Raji (cell line): ENCODE data around the gene TTLL7.

Experiments used
- POLR2A ChIP-seq: IDR thresholded peaks from 2 replicates; pipeline ENCODE4 v1.6.1; 2011; ENCODE audit warnings: low read depth, low read length, control low read depth; ENCODE audit not compliant: insufficient read depth

The TTLL7 gene, protein sequence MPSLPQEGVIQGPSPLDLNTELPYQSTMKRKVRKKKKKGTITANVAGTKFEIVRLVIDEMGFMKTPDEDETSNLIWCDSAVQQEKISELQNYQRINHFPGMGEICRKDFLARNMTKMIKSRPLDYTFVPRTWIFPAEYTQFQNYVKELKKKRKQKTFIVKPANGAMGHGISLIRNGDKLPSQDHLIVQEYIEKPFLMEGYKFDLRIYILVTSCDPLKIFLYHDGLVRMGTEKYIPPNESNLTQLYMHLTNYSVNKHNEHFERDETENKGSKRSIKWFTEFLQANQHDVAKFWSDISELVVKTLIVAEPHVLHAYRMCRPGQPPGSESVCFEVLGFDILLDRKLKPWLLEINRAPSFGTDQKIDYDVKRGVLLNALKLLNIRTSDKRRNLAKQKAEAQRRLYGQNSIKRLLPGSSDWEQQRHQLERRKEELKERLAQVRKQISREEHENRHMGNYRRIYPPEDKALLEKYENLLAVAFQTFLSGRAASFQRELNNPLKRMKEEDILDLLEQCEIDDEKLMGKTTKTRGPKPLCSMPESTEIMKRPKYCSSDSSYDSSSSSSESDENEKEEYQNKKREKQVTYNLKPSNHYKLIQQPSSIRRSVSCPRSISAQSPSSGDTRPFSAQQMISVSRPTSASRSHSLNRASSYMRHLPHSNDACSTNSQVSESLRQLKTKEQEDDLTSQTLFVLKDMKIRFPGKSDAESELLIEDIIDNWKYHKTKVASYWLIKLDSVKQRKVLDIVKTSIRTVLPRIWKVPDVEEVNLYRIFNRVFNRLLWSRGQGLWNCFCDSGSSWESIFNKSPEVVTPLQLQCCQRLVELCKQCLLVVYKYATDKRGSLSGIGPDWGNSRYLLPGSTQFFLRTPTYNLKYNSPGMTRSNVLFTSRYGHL

DNA sequence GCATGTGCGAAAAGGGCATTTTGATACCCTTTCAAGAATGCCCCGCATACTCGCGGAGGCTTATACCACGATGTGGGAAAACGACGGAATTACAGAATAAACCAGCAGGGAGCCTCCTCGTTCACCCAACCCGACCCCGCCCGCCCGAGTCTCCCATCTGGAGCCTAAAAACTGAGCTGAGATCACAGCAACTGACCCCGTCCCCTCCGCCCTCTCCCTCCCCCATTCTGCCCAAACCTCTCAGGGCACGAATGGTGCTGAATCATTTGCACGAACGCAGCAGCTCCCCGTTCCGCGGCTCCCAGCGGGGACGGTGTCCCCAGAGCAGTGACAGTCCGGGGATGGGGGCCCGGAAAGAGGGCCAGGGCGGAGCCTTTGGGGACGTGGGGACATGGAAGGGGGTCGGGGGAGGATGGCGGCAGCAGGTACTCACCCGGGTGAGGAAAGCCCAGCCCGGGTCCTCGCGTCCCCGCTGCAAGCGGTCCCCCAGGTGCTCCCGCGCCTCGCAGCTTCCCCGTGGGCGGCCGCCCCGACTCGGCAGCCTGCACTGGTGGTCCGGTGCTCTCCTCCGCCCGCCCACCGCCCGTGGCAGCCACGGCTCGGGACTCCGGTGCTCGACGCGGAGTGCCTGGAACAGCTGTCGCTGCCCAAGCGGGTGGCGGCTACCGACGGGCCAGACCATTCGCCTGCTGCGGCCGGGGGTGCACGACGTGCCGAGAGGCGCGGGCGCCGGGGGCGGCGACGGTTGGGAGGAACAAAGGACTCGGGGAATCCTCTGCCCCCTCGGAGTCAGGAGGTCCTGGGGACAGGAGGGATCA, at the start of gene TTLL7:
TSS of gene TTLL7 (minus strand) at position 635 of the 818 bp plus-strand sequence. CDS start 46,921 bp downstream, outside the sequence.
- TF ChIP-seq POLR2A = no peak

DNA sequence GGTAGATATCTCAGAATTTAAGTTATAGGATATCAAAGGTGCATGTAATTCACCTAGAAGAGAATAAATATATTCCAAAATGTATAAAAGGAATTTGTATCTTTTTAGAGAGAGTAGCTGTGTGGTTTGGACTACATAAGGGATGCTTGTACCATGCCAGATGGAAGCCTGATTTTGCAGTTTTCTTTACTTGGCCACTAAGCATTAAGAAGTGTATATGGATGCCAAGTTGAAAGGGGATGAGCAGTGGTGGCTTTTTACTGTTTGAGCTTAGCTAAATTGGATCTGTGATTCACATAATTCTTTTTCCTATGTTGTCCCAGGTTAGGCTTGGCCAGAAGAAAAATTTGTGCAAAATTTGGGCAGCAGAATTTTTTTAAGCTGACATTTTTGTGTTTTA, 43.5 kb upstream of the TTLL7 start:
- TF ChIP-seq POLR2A = no peak

DNA sequence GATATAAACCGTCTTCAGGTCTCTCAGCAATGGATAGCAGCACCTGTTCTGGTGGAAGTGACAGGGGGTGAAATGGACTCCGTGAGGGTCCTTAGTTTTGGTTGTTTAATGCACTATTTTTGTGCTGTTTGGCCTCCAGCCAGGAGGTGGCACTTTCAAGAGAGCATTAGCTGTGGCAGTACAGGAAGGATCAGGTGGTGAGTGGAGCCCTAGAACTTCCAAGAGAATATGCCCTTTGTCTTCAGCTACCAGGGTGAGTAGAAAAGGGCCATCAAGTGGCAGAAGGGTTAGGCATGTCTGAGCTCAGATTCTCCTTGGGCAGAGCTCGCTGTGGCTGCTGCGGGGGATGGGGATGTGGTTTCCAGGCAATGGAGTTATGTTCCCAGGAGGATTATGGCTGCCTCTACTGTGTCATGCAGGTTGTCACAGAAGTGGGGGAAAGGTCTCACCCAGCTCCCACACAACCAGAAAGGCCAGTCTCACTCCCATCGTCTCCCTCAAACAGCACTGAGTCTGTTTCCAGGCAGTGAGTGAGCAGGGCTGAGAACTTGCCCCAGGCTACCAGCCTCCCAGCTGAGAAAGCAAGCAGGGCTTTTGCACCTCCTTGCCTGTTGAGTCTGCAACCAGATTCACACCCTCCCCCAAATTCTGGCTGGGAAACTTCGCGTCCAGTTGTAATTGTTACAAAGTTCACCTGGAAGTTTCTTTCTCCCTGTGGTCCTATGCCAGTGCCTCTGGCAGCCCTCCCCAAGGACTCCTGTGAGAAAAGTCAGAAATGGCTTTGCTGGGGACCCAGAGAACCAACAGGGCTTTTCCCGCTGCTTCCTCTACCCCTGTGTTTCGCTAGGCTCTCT, 39.1 kb upstream of the TTLL7 start:
- no peak for TF ChIP-seq POLR2A

DNA sequence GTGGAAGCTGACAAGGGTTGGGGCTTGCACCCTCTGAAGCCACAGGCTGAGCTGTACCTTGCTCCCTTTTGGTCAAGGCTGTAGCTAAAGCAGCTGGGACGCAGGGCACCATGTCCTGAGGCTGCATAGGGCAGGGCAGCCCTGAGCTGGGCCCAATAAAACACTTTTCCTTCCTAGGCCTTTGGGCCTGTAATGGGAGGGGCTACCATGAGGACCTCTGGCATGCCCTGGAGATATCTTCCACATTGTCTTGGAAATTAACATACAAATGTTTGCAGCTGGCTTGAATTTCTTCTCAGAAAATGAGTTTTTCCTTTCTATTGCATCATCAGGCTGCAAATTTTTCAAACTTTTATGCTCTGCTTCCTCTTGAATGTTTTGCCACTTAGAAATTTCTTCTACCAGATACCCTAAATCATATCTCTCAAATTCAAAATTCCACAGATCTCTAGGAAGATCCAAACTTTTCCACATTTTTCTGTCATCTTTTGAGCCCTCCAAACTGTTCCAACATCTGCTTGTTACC, 32.9 kb upstream of the TTLL7 start:
- no peak for TF ChIP-seq POLR2A

DNA sequence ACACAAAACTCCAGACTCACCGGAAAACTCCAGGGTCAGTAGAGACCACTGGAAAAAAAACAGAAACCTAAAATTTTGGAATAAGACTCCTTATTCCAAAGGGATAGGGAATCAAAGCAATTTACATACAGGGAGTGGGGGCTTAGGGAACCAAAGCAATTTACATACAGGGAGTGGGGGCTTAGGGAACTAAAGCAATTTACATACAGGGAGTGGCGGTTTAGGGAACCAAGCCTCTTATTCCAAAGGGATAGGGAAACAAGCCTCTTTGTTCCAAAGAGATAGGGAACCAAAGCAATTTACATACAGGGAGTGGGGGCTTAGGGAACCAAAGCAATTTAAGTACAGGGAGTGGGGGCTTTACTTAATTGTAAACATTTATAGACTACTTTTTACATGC, 28.4 kb upstream of the TTLL7 start:
- no peak for TF ChIP-seq POLR2A

DNA sequence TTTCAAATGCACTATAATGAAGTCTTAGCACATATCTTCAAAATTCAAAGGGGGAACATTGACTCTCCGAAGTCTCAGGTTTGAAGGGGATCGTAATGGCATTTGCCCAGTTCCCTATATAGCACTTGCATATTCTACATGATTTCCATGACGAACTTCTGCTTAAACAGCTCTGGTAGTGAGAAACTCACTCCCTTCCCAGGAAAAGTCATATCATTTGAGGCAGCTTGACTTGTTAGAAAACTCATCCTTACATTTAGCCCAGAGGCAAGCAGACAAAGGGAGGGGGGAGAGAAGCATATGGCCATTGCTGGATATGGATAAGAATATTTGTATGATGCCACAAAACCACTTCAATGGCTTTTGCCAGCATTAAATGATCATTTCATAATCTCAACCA, 27.0 kb upstream of the TTLL7 start:
- TF ChIP-seq POLR2A = no peak

DNA sequence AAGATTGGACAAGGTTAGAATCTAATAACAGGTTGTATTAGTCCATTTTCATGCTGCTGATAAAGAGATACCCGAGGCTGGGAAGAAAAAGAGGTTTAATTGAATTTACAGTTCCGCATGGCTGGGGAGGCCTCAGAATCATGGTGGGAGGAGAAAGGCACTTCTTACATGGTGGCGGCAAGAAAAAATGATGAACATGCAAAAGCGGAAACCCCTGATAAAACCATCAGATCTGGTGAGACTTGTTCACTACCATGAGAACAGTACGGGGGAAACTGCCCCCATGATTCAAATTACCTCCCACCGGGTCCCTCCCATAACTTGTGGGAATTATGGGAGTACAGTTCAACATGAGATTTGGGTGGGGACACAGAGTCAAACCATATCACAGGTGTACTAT, 22.9 kb upstream of the TTLL7 start:
- TF ChIP-seq POLR2A = no peak

DNA sequence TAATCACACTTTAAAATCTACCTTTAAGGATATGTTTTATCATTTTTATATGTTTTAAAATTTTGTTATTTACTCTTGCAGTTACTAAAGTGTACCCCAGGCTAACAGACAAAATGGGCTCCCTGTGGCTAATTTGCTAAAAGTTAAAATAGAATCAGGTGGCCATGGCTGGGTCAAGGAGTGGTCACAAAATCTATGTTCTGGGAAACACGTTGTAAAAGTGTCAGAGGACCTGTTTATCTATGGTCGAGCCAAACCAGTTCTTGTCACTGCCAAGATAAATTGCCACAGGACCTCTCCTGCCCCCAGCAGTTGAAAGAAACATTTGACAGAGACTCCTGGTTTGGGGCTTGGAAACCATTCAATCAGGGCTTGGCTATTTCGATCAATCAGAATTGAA, 21.2 kb upstream of the TTLL7 start:
- TF ChIP-seq POLR2A = no peak

DNA sequence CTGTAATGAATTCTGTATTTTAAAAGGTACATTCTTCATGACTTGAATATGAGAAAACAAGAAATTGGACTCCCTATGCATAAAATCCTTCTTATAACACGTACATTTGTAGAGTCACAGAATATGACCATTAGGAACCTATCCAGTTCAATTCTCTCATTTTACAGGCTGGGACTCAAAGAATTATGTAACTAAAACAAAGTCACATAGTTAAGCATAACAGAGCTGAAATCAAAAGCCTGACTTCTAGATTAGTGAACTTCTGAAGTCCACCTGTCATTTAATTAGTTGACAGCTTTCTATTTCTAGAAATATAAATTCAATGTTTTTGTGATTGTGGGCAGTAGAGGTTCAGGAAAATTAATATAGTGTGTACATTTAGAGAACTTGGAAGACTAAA, 20.3 kb upstream of the TTLL7 start:
- no peak for TF ChIP-seq POLR2A

DNA sequence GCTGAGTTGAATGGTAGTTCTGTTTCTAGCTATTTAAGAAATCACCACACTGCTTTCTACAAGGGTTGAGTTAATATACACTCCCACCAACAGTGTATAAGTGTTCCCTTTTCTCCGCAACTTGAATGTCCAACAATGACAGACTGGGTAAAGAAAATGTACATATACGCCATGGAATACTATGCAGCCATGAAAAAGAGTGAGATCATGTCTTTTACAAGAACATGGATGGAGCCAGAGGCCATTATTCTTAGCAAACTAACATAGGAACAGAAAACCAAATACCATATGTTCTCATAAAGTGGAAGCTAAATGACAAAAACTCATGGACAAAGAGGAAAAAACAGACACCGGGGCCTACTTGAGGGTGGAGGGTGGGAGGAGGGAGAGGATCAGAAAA, 14.8 kb upstream of the TTLL7 start:
- TF ChIP-seq POLR2A = no peak

DNA sequence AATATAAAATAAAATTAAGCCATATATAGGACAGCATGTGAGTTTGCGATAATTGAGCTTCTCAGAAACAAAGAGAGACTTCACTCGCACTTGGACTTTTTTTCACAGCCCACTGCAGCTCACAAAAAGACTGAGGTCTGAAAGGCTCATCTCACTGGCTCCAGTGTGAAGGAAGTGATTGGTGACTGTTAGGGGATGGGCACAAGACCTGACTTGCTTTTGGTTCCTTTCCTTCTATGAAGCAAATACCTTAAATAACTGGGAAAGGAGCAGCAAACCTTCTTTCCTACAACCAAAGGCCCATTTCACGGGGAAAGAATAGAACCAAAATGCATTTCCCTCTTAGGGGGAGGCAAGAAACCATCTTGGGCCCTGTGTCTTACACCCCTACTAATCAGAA, 13.1 kb upstream of the TTLL7 start:
- no peak for TF ChIP-seq POLR2A

DNA sequence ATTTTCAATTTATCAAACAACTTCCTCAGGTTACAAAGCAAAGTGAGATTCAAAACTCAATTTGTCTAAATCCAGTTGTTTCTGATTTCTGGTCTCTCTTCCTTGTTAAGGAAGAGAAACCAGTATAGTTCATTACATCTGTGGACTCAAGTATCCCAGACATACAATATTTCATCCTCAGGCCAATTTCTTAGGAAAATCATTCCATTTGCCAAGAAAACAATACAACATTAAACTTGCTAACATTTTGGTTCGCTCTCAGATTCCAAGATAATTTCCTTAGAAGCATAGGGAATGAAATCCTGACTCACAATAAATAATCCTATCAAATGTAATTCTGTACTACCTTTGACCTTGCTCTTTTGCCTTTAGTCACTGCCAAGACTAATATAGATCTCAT, 11.2 kb upstream of the TTLL7 start:
- TF ChIP-seq POLR2A = no peak

DNA sequence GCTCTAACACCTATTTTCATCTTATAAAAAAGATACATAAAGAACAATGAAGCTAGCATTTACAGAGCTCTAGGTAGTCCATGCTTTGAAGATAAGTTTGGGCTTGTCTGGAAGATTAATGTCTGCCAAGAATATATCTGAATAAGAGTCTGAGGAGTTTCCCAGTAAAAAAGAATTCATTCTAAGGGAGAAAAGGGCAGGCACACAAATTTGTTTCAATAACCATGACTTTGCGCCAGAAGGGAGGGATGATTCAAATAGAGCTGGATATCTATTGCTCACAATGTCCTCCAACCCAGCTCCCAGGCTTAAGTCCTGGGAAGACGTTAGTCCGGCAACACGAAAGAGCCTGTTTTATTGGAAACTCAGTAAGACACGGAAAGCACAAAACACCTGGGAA, 9.7 kb upstream of the TTLL7 start:
- TF ChIP-seq POLR2A = no peak

DNA sequence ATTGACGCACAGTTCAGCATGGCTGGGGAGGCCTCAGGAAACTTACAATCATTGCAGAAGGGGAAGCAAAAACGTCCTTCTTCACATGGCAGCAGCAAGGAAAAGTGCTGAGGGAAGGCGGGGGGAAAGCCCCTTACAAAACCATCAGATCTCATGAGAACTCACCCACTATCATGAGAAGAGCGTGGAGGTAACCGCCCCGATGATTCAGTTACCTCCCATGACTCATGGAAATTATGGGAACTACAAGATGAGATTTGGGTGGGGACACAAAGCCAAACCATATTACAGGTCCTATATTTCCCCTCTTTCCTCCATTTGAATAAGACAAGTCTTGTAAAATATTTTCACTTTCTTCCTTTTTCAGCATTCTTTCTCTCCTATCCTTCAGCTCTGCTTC, 7.7 kb upstream of the TTLL7 start:
- TF ChIP-seq POLR2A = no peak
